Islet precursor cell (in vitro differentiated cells): ENCODE results near the gene OPALIN.
A peak's percentile ranks its signal among the peaks of the same experiment; 100 is the strongest.

Source experiments
- DNase-seq: peaks from one replicate; pipeline ENCODE4 v3.0.0-alpha.2; 2018

The OPALIN gene

GRCh38 chr10:96334616-96335526 lies 23.9 kb downstream of the OPALIN start:
- peak; percentile 51 for DNase-seq

GRCh38 chr10:96333101-96333500 lies 25.7 kb downstream of the OPALIN start:
- no peak for DNase-seq

GRCh38 chr10:96327462-96327861 lies 31.3 kb downstream of the OPALIN start:
- peak; percentile 37 for DNase-seq

- no peak for DNase-seq
Measured at GRCh38 chr10:96325719-96326373, 33.0 kb downstream of the OPALIN start.

- DNase-seq, result peak; percentile 38
Measured at GRCh38 chr10:96324447-96324846, 34.4 kb downstream of the OPALIN start.

GRCh38 chr10:96322275-96322674 lies 36.5 kb downstream of the OPALIN start:
- DNase-seq, result no peak

- DNase-seq, result peak; percentile 43
Measured at GRCh38 chr10:96321822-96322221, 37.0 kb downstream of the OPALIN start.

GRCh38 chr10:96319754-96320474 lies 38.9 kb downstream of the OPALIN start:
- peak; percentile 47 for DNase-seq

GRCh38 chr10:96317067-96317833 lies 41.6 kb downstream of the OPALIN start:
- DNase-seq, result no peak

- DNase-seq, result peak; percentile 14
Measured at GRCh38 chr10:96313344-96313743, 45.5 kb downstream of the OPALIN start.

- no peak for DNase-seq
Measured at GRCh38 chr10:96311180-96311715, 47.6 kb downstream of the OPALIN start.

GRCh38 chr10:96310321-96310669 lies 48.5 kb downstream of the OPALIN start:
- no peak for DNase-seq

GRCh38 chr10:96309628-96310320 lies 49.0 kb downstream of the OPALIN start:
- no peak for DNase-seq

- DNase-seq, result peak; percentile 21
Measured at GRCh38 chr10:96308854-96309253, 49.9 kb downstream of the OPALIN start.

GRCh38 chr10:96306516-96306915 lies 52.3 kb downstream of the OPALIN start:
- DNase-seq, result peak; percentile 32

GRCh38 chr10:96305019-96305418 lies 53.8 kb downstream of the OPALIN start:
- DNase-seq, result no peak

GRCh38 chr10:96304230-96304629 lies 54.6 kb downstream of the OPALIN start, which contains the start of gene DNTT:
DNTT (plus strand) TSS chr10:96304434; CDS start chr10:96304498, 64 bp downstream.
- no peak for DNase-seq

- DNase-seq, result no peak
Measured at GRCh38 chr10:96301616-96302015, 57.2 kb downstream of the OPALIN start.

- DNase-seq, result no peak
Measured at GRCh38 chr10:96299383-96299782, 59.4 kb downstream of the OPALIN start.

- no peak for DNase-seq
Measured at GRCh38 chr10:96298362-96298761, 60.4 kb downstream of the OPALIN start.

- DNase-seq, result no peak
Measured at GRCh38 chr10:96297486-96297885, 61.3 kb downstream of the OPALIN start.

- DNase-seq, result no peak
Measured at GRCh38 chr10:96295475-96295874, 63.3 kb downstream of the OPALIN start.
